Cardiac fibroblast (primary cell): ENCODE results near the gene DIP2C.

Source experiments
- DNase-seq, 2 donors: peaks; one replicate each; pipeline versions ENCODE4 v3.0.0 to v3.0.0-alpha.2; 2010; ENCODE audit warnings: low read depth in 2 of 2
- H3K4me3 ChIP-seq, 2 donors: replicated peaks in 1 of 2; 1 replicate in 1 of 2; 2 replicates in 1 of 2; pipeline ENCODE4 v1.5.1; 2011; ENCODE audit warnings: low read depth in 2 of 2, low read length in 2 of 2, mild to moderate bottlenecking in 2 of 2, moderate library complexity in 1 of 2
- CTCF ChIP-seq: IDR thresholded peaks from one replicate; pipeline ENCODE4 v1.5.1; 2011; ENCODE audit warnings: low read depth, mild to moderate bottlenecking, low read length, inconsistent platforms

The DIP2C gene

DNA sequence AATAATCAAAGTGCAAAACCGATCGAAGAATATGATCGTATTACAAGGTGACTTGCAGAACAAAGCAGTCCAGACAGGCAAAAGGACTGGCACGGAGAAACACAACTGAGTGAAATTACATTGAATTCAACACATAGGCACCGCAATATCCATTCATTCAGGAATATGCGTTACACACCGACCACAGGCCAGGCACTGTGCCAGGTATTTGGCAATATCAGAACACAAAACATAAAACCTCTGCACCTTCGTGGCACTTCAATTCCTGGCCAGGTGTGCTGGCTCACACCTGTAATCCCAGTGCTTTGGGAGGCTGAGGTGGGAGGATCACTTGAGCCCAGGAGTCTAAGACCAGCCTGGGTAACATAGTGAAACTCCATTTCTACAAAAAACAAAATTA, 187.9 kb downstream of the DIP2C start:
- TF ChIP-seq CTCF, result no peak
- peak; percentile 15 to 19 for DNase-seq
- H3K4me3 ChIP-seq, result no peak overlapping the region

DNA sequence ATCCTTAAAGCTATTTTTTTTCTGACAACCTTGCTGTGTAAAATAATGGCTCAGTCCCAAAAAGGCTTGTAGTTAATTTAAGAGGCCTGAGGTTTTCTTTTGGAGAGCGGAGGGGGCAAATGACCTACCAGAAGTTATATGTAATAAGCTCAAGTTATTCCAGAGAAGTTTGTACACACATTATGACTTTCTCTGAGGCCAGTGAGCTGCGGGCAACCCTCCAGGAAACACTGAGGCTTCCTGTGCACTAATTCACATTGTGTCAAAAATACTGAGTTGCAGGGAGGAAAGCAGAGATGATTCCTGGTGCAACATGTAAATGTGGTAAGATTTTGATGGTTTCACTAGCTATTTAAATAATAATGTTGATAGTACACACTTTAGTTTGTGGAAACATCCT, 188.6 kb downstream of the DIP2C start:
- DNase-seq, result peak; percentile 17 to 56
- TF ChIP-seq CTCF, result no peak
- no peak overlapping the region for H3K4me3 ChIP-seq

DNA sequence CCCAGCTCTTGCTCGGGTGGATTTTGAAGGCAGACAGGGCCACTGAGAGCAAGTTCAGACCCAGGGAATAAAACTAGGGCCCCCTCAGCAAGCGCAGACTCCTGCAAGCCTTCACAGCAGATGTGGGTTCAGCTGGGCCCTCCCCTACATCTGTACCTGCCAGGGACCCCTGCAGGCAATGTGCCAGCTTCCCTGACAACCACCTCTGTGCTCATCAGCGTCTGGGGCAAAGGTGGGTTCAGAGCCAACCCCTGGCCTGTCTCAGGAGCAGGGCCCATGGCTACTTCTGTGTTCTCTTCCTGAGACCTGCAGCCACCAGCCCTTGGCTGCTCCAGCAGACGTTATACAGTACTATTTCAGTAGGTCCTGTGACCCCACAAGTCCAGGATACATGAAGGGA, 189.5 kb downstream of the DIP2C start:
- H3K4me3 ChIP-seq, result no peak overlapping the region

DNA sequence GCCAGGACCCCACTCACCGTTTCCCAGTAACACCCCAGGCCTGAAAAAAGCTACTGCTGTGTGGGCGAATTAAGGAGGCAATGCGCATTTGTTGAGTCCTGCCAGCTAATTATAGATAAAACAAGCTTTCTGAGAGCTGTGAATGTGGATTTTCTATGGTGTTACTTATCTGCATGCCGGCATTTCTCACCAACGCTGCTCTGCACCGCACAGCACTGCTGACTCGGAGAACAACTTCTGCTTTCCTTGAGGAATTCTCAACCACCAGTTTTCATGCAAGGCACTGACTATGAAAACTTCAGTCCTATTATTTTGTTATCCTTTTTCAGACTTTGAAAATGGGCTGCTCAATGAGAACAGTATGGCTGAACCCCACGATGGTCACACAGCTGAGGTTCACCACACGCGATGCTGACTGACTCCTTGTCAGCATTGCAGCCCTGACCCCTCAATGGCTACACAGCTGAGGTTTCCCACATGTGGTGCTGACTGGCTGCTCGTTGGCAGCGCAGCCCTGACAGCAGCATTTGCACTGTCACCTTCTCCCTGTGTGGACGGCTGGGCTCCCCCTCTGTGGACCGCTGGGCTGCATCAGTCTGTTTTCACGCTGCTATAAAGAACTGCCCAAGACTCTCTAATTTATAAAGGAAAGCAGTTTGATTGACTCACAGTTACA, 190.6 kb downstream of the DIP2C start:
- no peak for TF ChIP-seq CTCF
- DNase-seq, result peak in 1 of 2 donors; percentile 26
- H3K4me3 ChIP-seq, result no peak overlapping the region

More for the DNA sequence above, 189.5 kb downstream of the DIP2C start:
- DNase-seq, result no peak
- no peak for TF ChIP-seq CTCF

GRCh38 chr10:497898-498451, 191.5 kb downstream of the DIP2C start:
- no peak for TF ChIP-seq CTCF
- no peak for DNase-seq
- no peak overlapping the region for H3K4me3 ChIP-seq

DNA sequence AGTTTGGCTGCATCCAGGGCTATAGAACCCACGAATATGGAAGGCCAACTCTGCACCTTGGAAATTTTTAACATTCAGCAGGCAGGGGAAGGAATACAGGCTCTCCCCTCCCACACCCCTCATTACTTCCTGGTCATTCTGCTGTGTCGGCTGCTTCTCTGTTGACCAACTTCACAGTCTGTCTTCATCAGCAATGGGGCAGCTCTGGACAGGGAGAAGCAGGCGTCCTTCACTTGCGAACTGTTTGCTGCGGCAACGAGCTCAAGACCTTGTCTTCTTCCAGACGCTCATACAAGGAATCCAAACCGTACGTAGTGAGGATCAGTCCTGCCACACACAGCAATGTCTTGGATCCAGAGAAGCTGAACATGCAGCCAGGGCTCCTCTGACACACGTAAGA, 192.2 kb downstream of the DIP2C start:
- H3K4me3 ChIP-seq, result no peak overlapping the region
- DNase-seq, result no peak
- TF ChIP-seq CTCF, result no peak
